NCI-H345 treated with DMSO at 0.1 percent for 48 hours (cell line): Measurements from ENCODE around the gene RPS6KL1.
A peak's percentile ranks its signal among the peaks of the same experiment; 100 is the strongest.

Source experiments
- DNase-seq: peaks from one replicate; lab custom pipeline; 2025; ENCODE audit not compliant: unreplicated experiment; lab: John Stamatoyannopoulos, UW

Gene RPS6KL1

GRCh38 chr14:74888164-74889158 is 34.6 kb downstream of the RPS6KL1 start:
- no peak for DNase-seq

- no peak for DNase-seq
These were observed 37.1 kb downstream of the RPS6KL1 start for GRCh38 chr14:74886001-74886400.

GRCh38 chr14:74882103-74882920 is 40.7 kb downstream of the RPS6KL1 start:
- no peak for DNase-seq

- DNase-seq = peak; percentile 84
These were observed 41.5 kb downstream of the RPS6KL1 start, which contains the start of gene DLST for GRCh38 chr14:74881431-74882102. Gene DLST, plus strand, starts transcription at chr14:74881916. Its CDS starts 38 bp downstream, at chr14:74881954.

GRCh38 chr14:74879427-74880182 is 43.5 kb downstream of the RPS6KL1 start:
- no peak for DNase-seq

GRCh38 chr14:74875941-74876913 is 46.8 kb downstream of the RPS6KL1 start, which contains the start of gene PROX2:
Gene PROX2, minus strand, starts transcription at chr14:74876145. Its CDS starts 12,311 bp downstream, at chr14:74863834.
- no peak for DNase-seq

- DNase-seq = no peak
These were observed 47.9 kb downstream of the RPS6KL1 start for GRCh38 chr14:74875204-74875603.

GRCh38 chr14:74871819-74872218 is 51.2 kb downstream of the RPS6KL1 start:
- no peak for DNase-seq

GRCh38 chr14:74868739-74869138 is 54.3 kb downstream of the RPS6KL1 start:
- no peak for DNase-seq

GRCh38 chr14:74867673-74868072 is 55.4 kb downstream of the RPS6KL1 start:
- no peak for DNase-seq

GRCh38 chr14:74866708-74867389 is 56.2 kb downstream of the RPS6KL1 start:
- DNase-seq = no peak

- DNase-seq = peak; percentile 9
These were observed 57.9 kb downstream of the RPS6KL1 start for GRCh38 chr14:74865156-74865555.

- DNase-seq = no peak
These were observed 58.9 kb downstream of the RPS6KL1 start for GRCh38 chr14:74864198-74864597.

- no peak for DNase-seq
These were observed 59.8 kb downstream of the RPS6KL1 start for GRCh38 chr14:74863274-74863673.

- no peak for DNase-seq
These were observed 61.3 kb downstream of the RPS6KL1 start for GRCh38 chr14:74861734-74862090.

- peak; percentile 73 for DNase-seq
These were observed 61.9 kb downstream of the RPS6KL1 start for GRCh38 chr14:74860899-74861733.

GRCh38 chr14:74859757-74860552 is 63.1 kb downstream of the RPS6KL1 start:
- DNase-seq = no peak
